ENCODE data around the gene TRIL.

Gene TRIL

DNA sequence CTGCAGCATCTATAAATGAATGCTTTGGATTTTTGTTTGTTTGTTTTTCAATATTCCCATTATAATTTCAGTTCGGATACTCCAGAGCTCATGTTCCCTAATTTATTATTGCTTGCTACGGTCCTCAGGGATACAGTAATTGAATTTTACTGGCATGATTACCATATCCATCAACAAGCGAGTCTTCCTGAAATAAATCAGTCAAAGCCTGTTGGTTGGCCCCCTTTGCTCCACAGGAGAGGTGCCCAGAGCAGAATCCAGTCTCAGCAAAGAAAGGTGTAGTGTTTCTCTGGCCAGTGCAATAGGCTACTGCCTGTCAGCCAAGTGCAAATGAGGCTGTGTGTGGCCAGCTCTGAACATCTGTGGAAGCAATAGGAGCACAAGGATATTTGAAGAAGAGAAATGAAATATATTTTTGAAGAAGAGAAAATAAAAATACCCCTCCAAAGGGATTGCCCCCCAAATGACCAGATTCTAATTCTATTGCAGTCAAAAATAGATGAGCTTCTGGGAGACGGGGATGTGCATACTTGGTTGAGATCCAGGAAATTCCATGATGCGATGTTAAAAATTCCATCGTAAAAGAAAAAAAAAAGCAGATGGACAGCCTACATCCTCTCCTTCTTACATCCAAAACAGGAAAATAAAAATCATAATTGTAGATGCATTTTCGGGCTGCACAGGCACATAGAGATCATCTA lies 18.1 kb downstream of the TRIL start:
- DNase-seq, result no peak

GRCh38 chr7:28939367-28939766 lies 18.8 kb downstream of the TRIL start:
- DNase-seq, result no peak

DNA sequence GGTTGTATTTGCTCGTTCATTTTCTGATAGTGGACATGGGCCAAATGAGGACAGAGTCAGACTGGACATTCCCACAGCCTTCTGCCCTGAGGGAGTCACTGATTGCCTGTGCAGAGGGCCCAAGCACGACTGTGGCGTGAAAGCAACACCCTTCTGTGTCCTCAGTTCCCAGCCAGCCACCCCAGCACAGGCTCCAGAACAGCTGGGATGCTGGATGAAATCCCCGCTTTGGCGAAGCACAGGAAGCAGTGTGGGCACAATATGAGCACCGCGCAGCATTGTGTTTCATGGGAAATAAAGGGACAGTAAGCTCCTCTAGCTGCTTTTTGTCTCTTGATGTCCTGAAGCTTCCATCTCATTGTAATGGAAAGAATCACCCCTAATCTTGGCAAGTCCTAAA lies 20.5 kb downstream of the TRIL start:
- DNase-seq, result no peak

DNA sequence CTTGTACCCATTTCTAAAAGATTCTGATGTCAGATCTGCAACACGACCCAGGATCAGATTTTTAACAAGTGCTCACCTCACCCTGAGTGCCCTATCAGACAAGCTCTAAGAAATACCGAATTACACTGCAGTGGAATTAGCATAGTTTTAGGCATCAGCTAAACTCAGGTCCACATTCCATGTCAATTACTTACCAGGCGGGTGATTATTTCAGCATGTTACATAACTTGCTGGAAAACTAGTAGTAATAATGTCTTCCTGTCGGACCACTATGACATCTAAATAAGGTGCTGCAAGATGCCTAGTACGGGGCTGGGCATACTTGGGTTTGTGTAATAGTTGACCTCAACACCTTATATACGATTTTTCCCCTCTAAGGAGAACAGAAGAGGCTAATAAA lies 21.0 kb downstream of the TRIL start:
- DNase-seq, result no peak

GRCh38 chr7:28933846-28934320 lies 24.2 kb downstream of the TRIL start:
- DNase-seq, result no peak

DNA sequence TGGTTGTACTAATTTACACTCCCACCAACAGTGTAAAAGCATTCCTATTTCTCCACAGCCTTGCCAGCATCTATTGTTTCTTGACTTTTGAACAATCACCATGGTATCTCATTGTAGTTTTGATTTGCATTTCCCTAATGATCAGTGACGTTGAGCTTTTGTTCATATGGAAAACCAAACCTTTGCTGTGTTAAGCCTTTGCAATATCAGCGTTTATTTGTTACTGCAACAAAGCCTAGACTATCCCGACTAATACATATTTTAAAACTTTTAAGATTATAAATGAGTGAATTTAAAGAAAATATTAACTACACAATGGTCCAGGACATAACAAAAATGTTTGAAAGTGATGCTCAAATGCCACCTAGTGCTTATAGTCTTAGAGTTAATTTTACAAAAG lies 26.6 kb downstream of the TRIL start:
- no peak for DNase-seq

- peak; percentile 88 for DNase-seq
These were observed 31.1 kb downstream of the TRIL start for GRCh38 chr7:28926871-28927597.

DNA sequence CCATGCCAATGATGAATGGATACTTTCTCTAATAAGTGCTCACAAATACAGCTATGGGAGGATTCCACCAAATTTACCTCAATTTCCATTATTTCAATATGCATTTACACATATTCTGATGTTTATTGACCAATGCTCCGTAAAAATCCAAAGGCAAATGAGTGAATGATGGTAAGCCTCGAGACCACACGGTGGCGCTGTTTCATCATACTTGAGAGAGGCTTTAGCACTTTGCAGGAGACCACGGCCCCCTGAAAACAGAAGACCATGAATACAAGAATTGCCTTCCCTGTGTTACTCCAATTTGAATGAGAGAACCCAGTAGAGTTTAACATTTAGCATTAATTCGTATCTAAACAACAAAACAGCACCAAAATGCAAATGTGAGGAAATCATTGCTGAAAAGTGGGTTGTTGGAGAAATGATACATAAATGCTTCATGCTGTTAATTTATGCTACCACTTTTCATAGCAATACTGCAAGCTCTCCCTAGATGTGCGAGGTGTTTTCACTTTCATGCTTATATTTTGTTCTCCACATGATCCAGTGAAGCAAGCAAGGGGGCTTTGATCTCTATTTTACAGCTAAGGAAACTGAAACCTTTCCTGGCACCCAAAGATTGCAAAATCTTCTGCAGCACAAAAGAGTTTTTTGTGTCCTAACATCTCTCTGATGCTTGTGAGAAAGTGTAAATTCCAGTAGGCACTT lies 35.4 kb downstream of the TRIL start:
- peak; percentile 83 for DNase-seq

- DNase-seq, result peak; percentile 83
These were observed 36.3 kb downstream of the TRIL start for GRCh38 chr7:28921822-28922221.

DNA sequence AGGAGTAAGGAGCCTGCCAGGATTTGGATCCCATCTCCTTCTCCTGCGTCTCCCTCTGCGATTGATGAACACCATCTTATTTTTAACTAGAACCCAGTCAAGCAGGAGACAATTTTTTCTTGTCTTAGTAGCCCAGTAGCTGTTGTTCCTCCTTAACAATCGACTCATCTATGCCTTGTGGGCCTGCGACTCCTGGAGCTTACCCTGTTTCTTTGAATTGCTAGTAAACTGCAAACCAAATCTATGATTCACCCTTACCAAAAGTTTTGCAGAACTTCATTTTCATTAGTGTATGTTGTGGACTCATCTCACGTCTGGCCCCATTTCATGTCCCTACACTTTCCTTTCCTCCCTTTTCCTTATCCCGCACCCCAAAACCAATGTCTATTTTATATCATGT lies 37.7 kb downstream of the TRIL start:
- no peak for DNase-seq

GRCh38 chr7:28919510-28919909 lies 38.6 kb downstream of the TRIL start:
- DNase-seq, result no peak

DNA sequence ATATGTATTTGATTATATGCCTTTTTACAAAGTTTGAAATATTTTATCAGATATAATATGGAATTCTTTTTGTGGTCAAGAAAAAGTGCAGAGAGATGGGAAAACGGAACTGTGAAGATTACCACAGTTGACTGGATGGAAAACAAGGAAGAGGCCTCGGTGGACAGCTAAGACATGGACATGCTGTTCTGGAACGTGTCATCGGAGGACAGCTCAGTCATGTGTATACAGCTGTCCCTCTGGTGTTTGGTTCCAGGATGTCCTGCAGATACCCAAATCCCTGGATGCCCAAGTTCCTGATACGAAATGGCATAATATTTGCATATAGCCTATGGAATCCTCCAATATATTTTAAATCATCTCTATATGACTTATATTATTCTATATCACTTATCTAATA lies 49.4 kb downstream of the TRIL start:
- DNase-seq, result no peak

DNA sequence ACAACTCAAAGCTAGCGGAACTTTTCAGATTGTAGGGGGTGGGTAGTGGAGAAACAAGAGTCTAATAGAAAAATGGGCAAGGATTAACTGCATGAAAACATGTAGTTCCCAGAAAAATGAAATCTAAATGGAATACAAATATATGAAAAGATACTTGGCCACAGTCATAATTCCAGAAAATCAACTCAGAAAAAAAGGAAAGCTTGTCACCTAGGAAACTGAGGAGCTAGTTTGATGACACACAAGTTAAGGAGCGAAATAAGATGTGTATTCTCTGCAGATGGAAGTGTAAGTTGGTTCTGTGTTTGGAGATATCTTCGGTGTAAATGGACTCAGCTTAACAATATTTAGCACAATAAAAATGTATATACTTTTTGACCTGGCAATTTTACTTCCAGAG lies 52.7 kb downstream of the TRIL start:
- DNase-seq, result no peak

DNA sequence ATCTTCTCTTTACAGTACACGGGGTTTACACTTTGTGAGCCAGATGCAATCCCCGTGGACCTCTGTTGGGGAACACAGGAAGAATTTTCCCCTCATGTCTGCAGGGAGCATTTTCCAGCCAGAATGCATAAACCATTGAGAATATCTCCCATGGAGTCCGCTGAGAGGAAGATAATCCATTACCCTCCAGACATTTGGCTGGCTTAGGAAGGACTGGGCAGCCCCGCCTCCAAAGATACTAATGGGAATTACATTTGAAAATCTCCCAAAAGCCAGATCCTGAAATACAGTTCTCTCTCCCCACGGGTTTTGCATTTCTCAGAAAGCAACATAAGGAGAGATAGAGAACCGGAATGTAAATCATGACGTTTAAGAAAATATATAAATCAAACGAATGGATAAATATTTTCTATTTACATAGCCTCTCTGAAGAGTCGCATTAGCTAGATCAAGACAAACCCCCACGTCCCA lies 53.5 kb downstream of the TRIL start:
- DNase-seq, result no peak

- DNase-seq, result no peak
These were observed 54.2 kb downstream of the TRIL start for GRCh38 chr7:28903730-28904577.

Measured in OCI-M1 (cell line).